ENCODE measurements around the gene LPAR2. TPM values are rescaled to one million over a fixed set of nuclear protein-coding genes. Genes with fewer than 3 reads are reported as not detected.

The LPAR2 gene
- polyA plus RNA-seq, 1 of the 3 experiments (the other 2 are of a cell fraction), result 4.5 TPM

- Histone ChIP-seq H3K9me3 (no peaks in the 10 kb centered on the region), H3K27ac (ENCODE audit: low read depth in 2 of 2, low read length in 1 of 2) (no peak overlapping the region), H3K4me2 (no peak overlapping the region), H3K9ac (no peak overlapping the region), H3K27me3 (ENCODE audit: insufficient read depth) (no peaks in the 10 kb centered on the region), H3K4me1 (ENCODE audit: control insufficient read depth in 1 of 2, insufficient read depth in 2 of 2, low read depth in 1 of 2, low read length in 1 of 2) (peaks cover 0 to 6% of the 10 kb centered on the region in 2 experiments; a peak in 1 of 4 replicates), H4K20me1 (ENCODE audit: insufficient read depth) (no peaks in the 10 kb centered on the region), H3K9me2 (no peaks in the 10 kb centered on the region), H3K36me3 (replicated peaks in 1 of 2; ENCODE audit: control insufficient read depth in 1 of 2, insufficient read depth in 2 of 2, low read length in 1 of 2) (no peaks in the 10 kb centered on the region), H3F3A (replicated peaks; ENCODE audit: insufficient read depth) (no peaks in the 10 kb centered on the region), H3K4me3 (ENCODE audit: low read depth in 2 of 2, low read length in 1 of 2) (no peak overlapping the region), H2AFZ (ENCODE audit: low read depth) (no peak overlapping the region), H3K79me2 (ENCODE audit: insufficient read depth) (no peaks in the 10 kb centered on the region)
- CTCF ChIA-PET, result interaction anchor here (1.5 to 3.0 kb wide), 2 partner anchors 27 to 50 kb away, joined by 3 to 14 read pairs; no protein-coding TSS in a partner anchor
- POLR2A ChIA-PET, result no interaction called here
- no peak for DNase-seq
- 86% methylated on average over 11 of the region's 13 CpGs for WGBS (ENCODE audit: low lambda C conversion rate)
- TF ChIP-seq TAF1 (IDR thresholded peaks at IDR 0.05; ENCODE audit: borderline replicate concordance, low read depth, low read length) (no peak), ELF1 (IDR thresholded peaks at IDR 0.05) (no peak), RAD21 (IDR thresholded peaks at IDR 0.05; ENCODE audit: low read length) (no peak), CHD2 (IDR thresholded peaks at IDR 0.05; ENCODE audit: low read length, partially characterized antibody) (no peak), MXI1 (IDR thresholded peaks at IDR 0.05; ENCODE audit: low read depth, low read length) (no peak), RXRA (IDR thresholded peaks at IDR 0.05; ENCODE audit: borderline replicate concordance, low read depth) (no peak), MAX (IDR thresholded peaks at IDR 0.05; ENCODE audit: low read depth) (no peak), JUND (IDR thresholded peaks at IDR 0.05) (no peak)
These were observed 46.6 kb downstream of the LPAR2 start for GRCh38 chr19:19581391-19581790.

GRCh38 chr19:19580418-19580817 is 47.6 kb downstream of the LPAR2 start:
- H3K36me3 ChIP-seq (replicated peaks in 1 of 2; ENCODE audit: control insufficient read depth in 1 of 2, insufficient read depth in 2 of 2, low read length in 1 of 2), result no peaks in the 10 kb centered on the region
- H3K27ac ChIP-seq (ENCODE audit: low read depth in 2 of 2, low read length in 1 of 2), result no peak overlapping the region
- peaks cover 0 to 6% of the 10 kb centered on the region in 2 experiments; a peak in 1 of 4 replicates for H3K4me1 ChIP-seq (ENCODE audit: control insufficient read depth in 1 of 2, insufficient read depth in 2 of 2, low read depth in 1 of 2, low read length in 1 of 2)
- no peak overlapping the region for H3K4me2 ChIP-seq
- H3K4me3 ChIP-seq (ENCODE audit: low read depth in 2 of 2, low read length in 1 of 2), result no peak overlapping the region
- WGBS (ENCODE audit: low lambda C conversion rate), result 97% methylated on average over 4 of the region's 4 CpGs
- TF ChIP-seq RCOR1 (IDR thresholded peaks at IDR 0.05; ENCODE audit: low read length) (no peak), TAF1 (IDR thresholded peaks at IDR 0.05; ENCODE audit: borderline replicate concordance, low read depth, low read length) (no peak), EZH2phosphoT487 (IDR thresholded peaks at IDR 0.05; ENCODE audit: borderline replicate concordance, low read depth) (no peak), NRF1 (IDR thresholded peaks at IDR 0.05; ENCODE audit: low read depth, low read length) (no peak), CHD2 (IDR thresholded peaks at IDR 0.05; ENCODE audit: low read length, partially characterized antibody) (no peak), RXRA (IDR thresholded peaks at IDR 0.05; ENCODE audit: borderline replicate concordance, low read depth) (no peak), MXI1 (IDR thresholded peaks at IDR 0.05; ENCODE audit: low read depth, low read length) (no peak), MAX (IDR thresholded peaks at IDR 0.05; ENCODE audit: low read depth) (no peak), POLR2AphosphoS5 (IDR thresholded peaks at IDR 0.05; ENCODE audit: low read depth, low read length) (no peak), JUND (IDR thresholded peaks at IDR 0.05) (no peak)
- TF ChIP-seq, protein P1, sequence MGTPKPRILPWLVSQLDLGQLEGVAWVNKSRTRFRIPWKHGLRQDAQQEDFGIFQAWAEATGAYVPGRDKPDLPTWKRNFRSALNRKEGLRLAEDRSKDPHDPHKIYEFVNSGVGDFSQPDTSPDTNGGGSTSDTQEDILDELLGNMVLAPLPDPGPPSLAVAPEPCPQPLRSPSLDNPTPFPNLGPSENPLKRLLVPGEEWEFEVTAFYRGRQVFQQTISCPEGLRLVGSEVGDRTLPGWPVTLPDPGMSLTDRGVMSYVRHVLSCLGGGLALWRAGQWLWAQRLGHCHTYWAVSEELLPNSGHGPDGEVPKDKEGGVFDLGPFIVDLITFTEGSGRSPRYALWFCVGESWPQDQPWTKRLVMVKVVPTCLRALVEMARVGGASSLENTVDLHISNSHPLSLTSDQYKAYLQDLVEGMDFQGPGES (IDR thresholded peaks at IDR 0.05; ENCODE audit: low read depth, low read length), result no peak
- no peak overlapping the region for H3K9ac ChIP-seq
- ChIA-PET CTCF (interaction anchor here (1.2 to 1.6 kb wide), 3 partner anchors 20 to 64 kb away, joined by 3 to 4 read pairs (median 3); partner anchors contain the start of gene GMIP), POLR2A (no interaction called here)
- no peak overlapping the region for H2AFZ ChIP-seq (ENCODE audit: low read depth)
- no peaks in the 10 kb centered on the region for H3F3A ChIP-seq (replicated peaks; ENCODE audit: insufficient read depth)
- H3K9me2 ChIP-seq, result no peaks in the 10 kb centered on the region
- DNase-seq, result no peak
- no peaks in the 10 kb centered on the region for H4K20me1 ChIP-seq (ENCODE audit: insufficient read depth)
- no peaks in the 10 kb centered on the region for H3K27me3 ChIP-seq (ENCODE audit: insufficient read depth)
- no peaks in the 10 kb centered on the region for H3K9me3 ChIP-seq
- H3K79me2 ChIP-seq (ENCODE audit: insufficient read depth), result no peaks in the 10 kb centered on the region
